GM12878 (cell line): Measurements from ENCODE around the gene EEF1AKMT2. TPM values are rescaled to one million over a fixed set of nuclear protein-coding genes. Genes with fewer than 3 reads are reported as not detected.

Source experiments
- CREM ChIP-seq: IDR thresholded peaks from 2 replicates; pipeline ENCODE4 v1.6.1; 2014; ENCODE audit warnings: antibody characterized with exemption, low read depth
- CTCF ChIP-seq, 3 experiments: IDR thresholded peaks in 2 of 3; conservative IDR thresholded peaks in 1 of 3; 2 replicates each; pipeline ENCODE4 v1.5.1; 2011; ENCODE audit warnings: low read depth in 3 of 3, low read length in 3 of 3, mild to moderate bottlenecking in 3 of 3, control low read depth in 2 of 3, moderate library complexity in 2 of 3, inconsistent platforms in 1 of 3, mixed read lengths in 1 of 3; ENCODE audit not compliant: control insufficient read depth in 2 of 3, insufficient read depth in 1 of 3; ENCODE audit errors: extremely low read depth in 1 of 3
- EGR1 ChIP-seq, 2 experiments: IDR thresholded peaks; 1 replicate in 1 of 2; 2 replicates in 1 of 2; pipeline ENCODE4 v1.6.1; 2011 to 2012; ENCODE audit warnings: low read depth in 2 of 2, low read length in 2 of 2, borderline replicate concordance in 1 of 2, mild to moderate bottlenecking in 1 of 2, moderate library complexity in 1 of 2
- ESRRA ChIP-seq: IDR thresholded peaks from 2 replicates; pipeline ENCODE4 v1.6.1; 2012; ENCODE audit warnings: mild to moderate bottlenecking, low read length, improper control_type of control experiment
- HDAC2 ChIP-seq: fragments of 200-600 bp; sonication (generic); IDR thresholded peaks from 2 replicates; pipeline ENCODE4 v1.6.1; 2017
- IRF5 ChIP-seq: fragments of 450-650 bp; IDR thresholded peaks from 2 replicates; pipeline ENCODE4 v1.6.1; 2017; ENCODE audit warnings: borderline replicate concordance
- NR2C1 ChIP-seq: fragments of 450-650 bp; IDR thresholded peaks from 2 replicates; pipeline ENCODE4 v1.6.1; 2017; ENCODE audit warnings: antibody characterized with exemption, mild to moderate bottlenecking, moderate library complexity
- NRF1 ChIP-seq: conservative IDR thresholded peaks from 2 replicates; pipeline ENCODE4 v1.6.1; 2011; ENCODE audit warnings: mild to moderate bottlenecking, low read depth, low read length, improper control_type of control experiment
- RUNX3 ChIP-seq: IDR thresholded peaks from 2 replicates; pipeline ENCODE4 v1.6.1; 2012; ENCODE audit warnings: low read length, inconsistent platforms
- SMAD5 ChIP-seq: IDR thresholded peaks from 2 replicates; pipeline ENCODE4 v1.6.1; 2016; ENCODE audit warnings: antibody characterized with exemption, low read depth
- SMARCA5 ChIP-seq: fragments of 450-650 bp; IDR thresholded peaks from 2 replicates; pipeline ENCODE4 v1.6.1; 2017; ENCODE audit warnings: mild to moderate bottlenecking
- SPI1 ChIP-seq: IDR thresholded peaks from 2 replicates; pipeline ENCODE4 v1.6.1; 2011; ENCODE audit warnings: low read depth, mild to moderate bottlenecking, low read length, moderate library complexity, borderline replicate concordance; ENCODE audit not compliant: insufficient read depth
- TBL1XR1 ChIP-seq: IDR thresholded peaks from 2 replicates; pipeline ENCODE4 v1.6.1; 2012; ENCODE audit warnings: low read depth, low read length, improper control_type of control experiment
- TCF12 ChIP-seq: IDR thresholded peaks from 2 replicates; pipeline ENCODE4 v1.6.1; 2011; ENCODE audit warnings: low read depth, mild to moderate bottlenecking, low read length
- TCF7 ChIP-seq: IDR thresholded peaks from 2 replicates; pipeline ENCODE4 v1.6.1; 2014; ENCODE audit warnings: antibody characterized with exemption, borderline replicate concordance
- ZNF207 ChIP-seq: fragments of 450-650 bp; IDR thresholded peaks from 2 replicates; pipeline ENCODE4 v1.6.1; 2014; ENCODE audit warnings: antibody characterized with exemption, mild to moderate bottlenecking, borderline replicate concordance
- polyA plus RNA-seq, 11 experiments: library from polyadenylated mRNA; depleted of rRNA in 4 of 11; unstranded in 6 of 11; stranded (reverse) in 5 of 11; fragments of >200 nt; fragmentation: Nextera tagmentation in 4 of 11; fragmentation: Illumina TruSeq in 1 of 11; extraction: Ambion mirVana in 4 of 11; extraction: Trizol in 1 of 11; gene quantifications; 1 replicate in 1 of 11; 2 replicates in 10 of 11; pipeline versions ENCODE4 v1.2.1 to v1.2.3, GENCODE V29; 2011 to 2016; ENCODE audit warnings: inconsistent platforms in 2 of 11, missing spikeins in 2 of 11, low read depth in 1 of 11
- total RNA-seq, 4 experiments: library from RNA; depleted of rRNA in 3 of 4; stranded (reverse); fragments of >200 nt in 3 of 4; fragmentation: Illumina TruSeq in 1 of 4; extraction: Trizol in 1 of 4; gene quantifications; 2 replicates each; pipeline versions ENCODE4 v1.2.1 to v1.2.3, GENCODE V29; 2013 to 2021
- TF ChIP-seq, protein P1 (sequence below): fragments of 450-650 bp; formaldehyde crosslinking; IDR thresholded peaks from 2 replicates; pipeline ENCODE4 v1.4.0; 2020; ENCODE audit warnings: mild to moderate bottlenecking, moderate library complexity
- TF ChIP-seq, protein P2 (sequence below): IDR thresholded peaks from 2 replicates; pipeline ENCODE4 v1.6.1; 2012; ENCODE audit warnings: low read length, inconsistent platforms
- TF ChIP-seq, protein P3 (sequence below): IDR thresholded peaks from 2 replicates; pipeline ENCODE4 v1.6.1; 2011; ENCODE audit warnings: borderline replicate concordance, low read depth, mild to moderate bottlenecking, moderate library complexity, mixed read lengths, low read length; ENCODE audit not compliant: insufficient read depth; ENCODE audit errors: extremely low read length

The EEF1AKMT2 gene
- total and polyA plus RNA-seq, 10 of the 15 experiments (the other 5 are each of a cell fraction or from before 2014, with no cell fraction given): 9.1 to 29.3 (median 23.6) TPM

DNA sequence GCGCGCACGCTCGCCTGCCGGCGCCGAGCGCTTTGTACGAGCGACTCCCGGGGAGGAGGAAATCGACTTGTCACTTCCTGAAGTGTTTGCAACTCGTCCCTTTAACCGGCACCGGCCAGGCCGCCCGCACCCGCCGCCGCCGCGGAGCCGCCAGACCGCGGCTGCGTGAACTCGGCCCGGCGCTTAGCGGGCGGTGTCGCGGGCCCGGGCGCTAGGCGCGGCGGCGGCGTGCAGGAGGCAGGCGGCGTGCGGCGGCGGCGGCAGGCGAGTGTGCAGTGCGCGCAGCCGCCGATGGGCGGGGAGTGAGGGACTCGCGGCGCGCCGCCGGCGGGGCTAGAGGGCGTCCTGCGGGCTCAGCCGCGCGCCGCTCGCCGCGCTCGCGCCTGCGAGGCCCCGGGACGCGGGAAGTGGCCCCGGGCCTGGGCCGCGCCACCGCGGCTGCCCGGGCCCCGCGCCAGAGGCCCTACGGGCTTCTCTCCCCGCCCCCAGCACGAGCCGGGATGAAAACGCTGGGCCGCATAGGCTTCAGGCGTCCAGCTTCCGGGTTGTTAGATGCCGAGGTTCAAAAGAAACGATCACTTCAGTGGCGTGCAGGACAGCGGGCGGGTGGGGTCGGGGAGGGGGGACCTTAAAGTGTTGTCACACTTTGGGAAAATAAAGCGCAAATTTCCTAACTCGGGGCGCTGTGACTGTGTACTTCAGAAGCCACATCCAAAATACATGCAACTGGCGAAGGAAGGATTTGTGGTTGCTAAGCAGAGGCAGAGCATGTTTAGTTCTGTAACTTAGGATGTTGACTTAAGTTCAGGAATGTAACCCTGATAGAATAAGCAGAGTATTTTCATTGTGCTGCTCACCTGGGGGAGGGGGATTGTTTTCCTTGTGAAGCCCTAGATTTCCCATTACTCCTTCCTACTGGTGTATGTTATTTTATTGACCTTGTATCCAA is 47.3 kb downstream of the EEF1AKMT2 start, which contains the start of gene FAM53B (continued):
- TF ChIP-seq, protein P1, sequence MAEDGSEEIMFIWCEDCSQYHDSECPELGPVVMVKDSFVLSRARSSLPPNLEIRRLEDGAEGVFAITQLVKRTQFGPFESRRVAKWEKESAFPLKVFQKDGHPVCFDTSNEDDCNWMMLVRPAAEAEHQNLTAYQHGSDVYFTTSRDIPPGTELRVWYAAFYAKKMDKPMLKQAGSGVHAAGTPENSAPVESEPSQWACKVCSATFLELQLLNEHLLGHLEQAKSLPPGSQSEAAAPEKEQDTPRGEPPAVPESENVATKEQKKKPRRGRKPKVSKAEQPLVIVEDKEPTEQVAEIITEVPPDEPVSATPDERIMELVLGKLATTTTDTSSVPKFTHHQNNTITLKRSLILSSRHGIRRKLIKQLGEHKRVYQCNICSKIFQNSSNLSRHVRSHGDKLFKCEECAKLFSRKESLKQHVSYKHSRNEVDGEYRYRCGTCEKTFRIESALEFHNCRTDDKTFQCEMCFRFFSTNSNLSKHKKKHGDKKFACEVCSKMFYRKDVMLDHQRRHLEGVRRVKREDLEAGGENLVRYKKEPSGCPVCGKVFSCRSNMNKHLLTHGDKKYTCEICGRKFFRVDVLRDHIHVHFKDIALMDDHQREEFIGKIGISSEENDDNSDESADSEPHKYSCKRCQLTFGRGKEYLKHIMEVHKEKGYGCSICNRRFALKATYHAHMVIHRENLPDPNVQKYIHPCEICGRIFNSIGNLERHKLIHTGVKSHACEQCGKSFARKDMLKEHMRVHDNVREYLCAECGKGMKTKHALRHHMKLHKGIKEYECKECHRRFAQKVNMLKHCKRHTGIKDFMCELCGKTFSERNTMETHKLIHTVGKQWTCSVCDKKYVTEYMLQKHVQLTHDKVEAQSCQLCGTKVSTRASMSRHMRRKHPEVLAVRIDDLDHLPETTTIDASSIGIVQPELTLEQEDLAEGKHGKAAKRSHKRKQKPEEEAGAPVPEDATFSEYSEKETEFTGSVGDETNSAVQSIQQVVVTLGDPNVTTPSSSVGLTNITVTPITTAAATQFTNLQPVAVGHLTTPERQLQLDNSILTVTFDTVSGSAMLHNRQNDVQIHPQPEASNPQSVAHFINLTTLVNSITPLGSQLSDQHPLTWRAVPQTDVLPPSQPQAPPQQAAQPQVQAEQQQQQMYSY (CRISPR knock-in tag): no peak
- TF ChIP-seq IRF5: no peak
- peak; percentile 59; the same call in 1 of the 2 replicates for TF ChIP-seq SMARCA5
- no peak for TF ChIP-seq SPI1
- no peak for TF ChIP-seq ESRRA
- TF ChIP-seq TCF12: 0 out of 2 replicates have a peak, but pooled peaks have one; percentile 15
- no peak for TF ChIP-seq TCF7
- TF ChIP-seq NR2C1: 0 out of 2 replicates have a peak, but pooled peaks have one; percentile 5
- TF ChIP-seq EGR1 (IDR thresholded peaks at IDR 0.05; ENCODE audit: borderline replicate concordance in 1 of 2, low read depth in 2 of 2, low read length in 2 of 2): no peak
- no peak for TF ChIP-seq SMAD5
- TF ChIP-seq, protein P2, sequence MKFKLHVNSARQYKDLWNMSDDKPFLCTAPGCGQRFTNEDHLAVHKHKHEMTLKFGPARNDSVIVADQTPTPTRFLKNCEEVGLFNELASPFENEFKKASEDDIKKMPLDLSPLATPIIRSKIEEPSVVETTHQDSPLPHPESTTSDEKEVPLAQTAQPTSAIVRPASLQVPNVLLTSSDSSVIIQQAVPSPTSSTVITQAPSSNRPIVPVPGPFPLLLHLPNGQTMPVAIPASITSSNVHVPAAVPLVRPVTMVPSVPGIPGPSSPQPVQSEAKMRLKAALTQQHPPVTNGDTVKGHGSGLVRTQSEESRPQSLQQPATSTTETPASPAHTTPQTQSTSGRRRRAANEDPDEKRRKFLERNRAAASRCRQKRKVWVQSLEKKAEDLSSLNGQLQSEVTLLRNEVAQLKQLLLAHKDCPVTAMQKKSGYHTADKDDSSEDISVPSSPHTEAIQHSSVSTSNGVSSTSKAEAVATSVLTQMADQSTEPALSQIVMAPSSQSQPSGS: no peak
- no peak for TF ChIP-seq HDAC2
- TF ChIP-seq CTCF (IDR thresholded peaks at IDR 0.05 in 2 of 3, conservative IDR thresholded peaks at IDR 0.05 in 1 of 3; ENCODE audit: control insufficient read depth in 2 of 3, extremely low read depth in 1 of 3, insufficient read depth in 1 of 3, low read depth in 3 of 3, low read length in 3 of 3): peak in 1 of 3 experiments; percentile 5; a peak in 1 of 6 replicates
- TF ChIP-seq RUNX3: no peak
- TF ChIP-seq, protein P3, sequence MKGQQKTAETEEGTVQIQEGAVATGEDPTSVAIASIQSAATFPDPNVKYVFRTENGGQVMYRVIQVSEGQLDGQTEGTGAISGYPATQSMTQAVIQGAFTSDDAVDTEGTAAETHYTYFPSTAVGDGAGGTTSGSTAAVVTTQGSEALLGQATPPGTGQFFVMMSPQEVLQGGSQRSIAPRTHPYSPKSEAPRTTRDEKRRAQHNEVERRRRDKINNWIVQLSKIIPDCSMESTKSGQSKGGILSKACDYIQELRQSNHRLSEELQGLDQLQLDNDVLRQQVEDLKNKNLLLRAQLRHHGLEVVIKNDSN: no peak
- TF ChIP-seq TBL1XR1: no peak
- TF ChIP-seq NRF1: no peak
- no peak for TF ChIP-seq ZNF207
- no peak for TF ChIP-seq CREM
